NCI-H146 treated with DMSO at 0.1 percent for 48 hours (cell line): Measurements from ENCODE around the gene WNK3.

Experiments
- DNase-seq: peaks from one replicate; lab custom pipeline; 2025; ENCODE audit not compliant: unreplicated experiment; lab: John Stamatoyannopoulos, UW

WNK3 gene

DNA sequence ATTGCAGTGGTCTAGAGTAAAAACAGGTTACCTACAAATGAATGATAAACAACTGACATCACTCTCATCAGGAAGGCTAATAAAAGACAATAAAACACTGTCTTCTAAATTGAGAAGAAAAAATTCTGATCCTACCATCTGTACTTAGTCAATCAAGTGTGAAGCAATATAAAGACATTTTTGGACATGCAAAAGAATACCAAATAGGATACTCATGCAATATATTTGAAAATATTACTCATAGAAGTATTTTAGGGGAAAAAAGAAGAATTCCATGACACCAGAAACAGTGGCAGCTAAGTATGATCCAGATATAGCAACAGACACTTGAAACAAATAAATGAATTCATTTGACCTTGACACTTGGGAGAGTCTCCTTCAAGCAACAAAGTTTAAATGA is 111.0 kb downstream of the WNK3 start:
- DNase-seq = no peak

DNA sequence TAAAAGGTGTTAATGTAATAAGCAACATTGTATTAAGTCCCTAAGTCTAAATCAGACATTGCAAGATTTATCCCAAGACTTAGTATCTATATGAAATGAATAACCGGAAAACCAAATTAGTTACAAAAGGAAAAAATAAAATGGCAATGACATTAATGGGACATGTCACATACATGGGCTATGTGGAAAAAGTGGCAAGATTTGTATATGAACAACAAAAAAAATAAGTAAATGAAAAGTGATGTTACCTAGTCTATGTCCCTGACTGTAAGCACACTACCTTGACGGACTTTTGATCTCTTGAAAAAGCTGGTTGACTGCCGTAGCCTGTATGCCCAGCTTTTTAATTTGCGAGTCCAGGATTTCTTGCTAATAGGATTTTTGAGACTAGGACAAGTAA is 119.3 kb downstream of the WNK3 start:
- DNase-seq = no peak

DNA sequence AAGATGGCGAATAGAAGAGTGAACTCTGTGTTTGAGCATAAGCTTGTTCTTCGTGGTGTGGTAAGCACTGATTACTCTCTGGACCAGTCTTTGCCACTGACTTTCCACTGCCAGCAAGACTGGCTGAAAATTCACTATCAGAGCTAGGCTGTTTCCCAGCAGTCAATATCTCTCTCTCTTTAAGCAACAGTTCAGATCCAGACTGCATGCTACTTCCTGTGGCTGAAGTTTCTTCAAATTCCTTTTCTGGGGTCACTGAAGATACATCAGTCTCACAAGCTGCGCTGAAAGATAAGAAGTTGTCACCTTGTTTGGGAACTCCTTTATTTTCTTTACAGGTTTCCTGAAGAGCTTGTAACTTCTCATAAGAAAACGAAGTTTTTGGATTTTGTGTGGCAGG is 120.8 kb downstream of the WNK3 start:
- no peak for DNase-seq

GRCh38 chrX:54230435-54231148 is 127.3 kb downstream of the WNK3 start:
- DNase-seq = no peak

GRCh38 chrX:54223581-54223980 is 134.3 kb downstream of the WNK3 start:
- DNase-seq = no peak

DNA sequence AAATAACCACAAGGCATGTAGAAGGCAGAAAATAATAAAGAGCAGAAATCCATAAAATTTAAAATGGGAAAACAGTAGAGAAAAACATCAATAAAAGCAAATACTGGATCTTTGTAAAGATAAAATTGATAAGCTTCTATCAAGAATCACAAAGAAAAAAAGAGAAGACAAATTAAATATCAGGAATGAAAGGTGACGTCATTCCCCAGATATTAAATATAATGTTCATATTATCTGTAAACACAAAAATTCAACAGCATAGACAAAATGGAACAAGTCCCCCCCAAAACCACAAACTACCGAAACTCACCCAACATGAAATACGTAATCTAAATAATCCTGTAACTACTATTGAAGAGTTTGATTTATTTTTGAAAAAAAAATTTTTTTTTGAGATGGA is 144.2 kb downstream of the WNK3 start:
- no peak for DNase-seq

DNA sequence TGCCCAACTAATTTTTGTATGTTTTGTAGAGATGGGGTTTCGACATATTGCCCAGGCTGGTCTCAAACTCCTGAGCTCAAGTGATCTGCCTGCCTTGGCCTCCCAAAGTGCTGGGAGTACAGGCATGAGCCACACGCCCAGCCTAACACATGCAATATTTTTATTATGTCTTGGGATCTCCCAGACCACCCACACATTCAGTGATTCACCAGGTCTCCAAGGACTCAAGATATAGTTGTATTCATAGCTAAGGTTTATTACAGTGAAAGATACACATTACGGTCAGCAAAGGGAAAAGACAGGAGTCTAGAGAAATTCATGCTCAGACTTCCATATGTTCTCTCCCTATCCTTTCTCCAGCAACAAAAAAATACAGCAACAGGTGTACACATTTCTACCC is 149.3 kb downstream of the WNK3 start:
- DNase-seq = no peak

DNA sequence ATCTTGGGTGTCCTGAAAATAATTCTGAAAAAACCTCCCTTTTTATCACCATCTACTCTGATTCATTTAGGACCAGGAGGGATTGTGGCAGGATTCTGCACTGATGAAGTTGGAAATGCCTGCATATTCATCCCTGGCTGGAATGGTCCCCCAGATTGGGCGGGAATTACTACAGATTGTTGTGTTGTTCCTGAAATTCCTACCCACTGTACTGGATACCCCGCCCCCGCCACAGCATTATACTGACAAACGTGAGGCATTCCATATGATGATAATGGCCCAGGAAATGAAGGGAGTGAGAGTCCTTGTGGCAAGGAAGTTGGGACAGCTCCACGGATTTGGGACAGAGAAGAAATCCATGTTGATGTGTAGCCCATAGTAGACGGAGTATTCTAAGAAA is 159.6 kb downstream of the WNK3 start:
- DNase-seq = no peak

DNA sequence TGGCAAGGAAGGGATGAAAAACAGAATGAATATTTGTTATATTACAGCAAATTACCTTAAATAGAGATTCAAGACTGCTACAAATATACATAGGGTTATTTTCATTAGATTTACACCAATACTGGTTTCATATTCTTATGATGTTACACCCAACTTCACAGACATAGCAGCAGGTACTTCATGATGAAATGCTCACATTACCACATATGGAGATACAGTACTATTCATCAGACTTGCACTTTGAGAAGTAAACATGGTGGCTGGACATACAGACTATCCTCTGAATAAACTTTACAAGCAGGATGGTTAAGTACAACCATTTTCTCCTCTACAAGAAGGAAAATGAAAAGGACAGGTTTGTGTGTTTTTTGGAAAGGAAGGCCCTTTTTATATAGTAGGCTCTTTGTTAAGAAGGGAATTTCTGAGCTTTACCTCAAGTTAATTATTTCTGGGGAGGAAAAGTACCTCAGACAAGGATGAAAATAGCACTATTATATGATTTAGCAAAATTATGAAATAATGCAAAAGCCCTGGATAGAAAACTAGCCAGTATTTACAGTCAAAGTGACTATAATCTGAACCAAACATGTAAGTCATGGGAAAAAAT is 162.8 kb downstream of the WNK3 start:
- no peak for DNase-seq

GRCh38 chrX:54193085-54193821 is 164.6 kb downstream of the WNK3 start:
- DNase-seq = no peak

DNA sequence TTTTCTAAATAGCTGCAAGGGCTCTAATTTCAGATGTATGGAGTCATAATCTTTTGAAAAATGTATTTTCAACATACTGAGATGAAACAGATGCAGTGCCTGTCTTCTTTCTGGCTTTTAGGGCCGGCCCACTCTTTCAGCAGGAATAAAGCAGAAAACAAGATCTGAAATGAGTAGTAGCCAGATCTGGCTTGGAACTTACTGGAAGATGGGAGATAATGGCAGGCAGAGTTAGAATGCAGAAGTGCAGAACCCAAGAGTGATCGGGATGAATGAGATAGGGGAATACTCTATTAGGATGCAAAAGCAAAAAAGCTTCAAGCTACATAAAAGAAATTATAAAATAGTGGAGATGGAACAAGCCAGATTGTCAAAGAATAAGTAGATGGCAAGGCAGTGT is 173.4 kb downstream of the WNK3 start:
- DNase-seq = no peak

DNA sequence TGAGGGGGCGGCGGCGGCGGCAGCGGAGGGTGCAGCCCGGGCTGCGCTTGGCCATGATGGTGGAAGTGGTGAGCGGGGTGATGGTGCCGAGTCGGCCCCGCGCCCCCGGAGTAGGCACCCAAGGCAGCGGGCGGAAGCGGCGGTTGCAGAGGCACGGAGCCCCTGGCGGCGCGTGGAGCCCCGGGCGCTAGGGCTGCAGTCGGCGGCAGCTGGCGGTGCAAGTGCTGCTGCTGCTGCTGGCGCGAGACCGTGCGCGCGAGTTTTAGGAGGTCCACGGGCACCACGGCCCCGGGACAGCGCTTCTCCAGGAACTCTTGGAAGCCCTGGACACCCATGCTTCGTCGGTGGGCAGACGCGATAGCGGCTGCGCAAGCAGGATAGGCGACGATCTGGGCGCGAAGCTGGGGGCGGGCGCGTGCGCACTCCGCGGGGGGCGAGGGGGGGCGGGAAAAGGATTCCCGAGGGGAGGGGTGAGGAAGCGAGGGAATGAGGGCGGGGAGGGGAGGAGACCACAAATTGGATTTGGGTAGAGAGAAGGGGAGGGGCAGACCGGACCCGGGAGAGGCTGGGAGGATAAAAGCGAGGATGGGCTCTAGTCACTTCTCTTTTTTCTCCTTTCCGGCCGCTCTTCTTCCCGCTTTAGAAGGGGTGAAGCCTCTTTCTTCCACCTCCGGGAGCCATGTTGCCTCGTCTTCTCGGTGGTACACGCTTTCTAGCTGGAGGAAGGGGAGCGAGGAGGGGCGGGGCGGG is 174.8 kb downstream of the WNK3 start, which contains the start of gene FAM120C:
TSS of gene FAM120C (minus strand) at position 391 of the 750 bp plus-strand sequence. CDS start at position 335, 56 bp downstream.
- DNase-seq = peak; percentile 61

DNA sequence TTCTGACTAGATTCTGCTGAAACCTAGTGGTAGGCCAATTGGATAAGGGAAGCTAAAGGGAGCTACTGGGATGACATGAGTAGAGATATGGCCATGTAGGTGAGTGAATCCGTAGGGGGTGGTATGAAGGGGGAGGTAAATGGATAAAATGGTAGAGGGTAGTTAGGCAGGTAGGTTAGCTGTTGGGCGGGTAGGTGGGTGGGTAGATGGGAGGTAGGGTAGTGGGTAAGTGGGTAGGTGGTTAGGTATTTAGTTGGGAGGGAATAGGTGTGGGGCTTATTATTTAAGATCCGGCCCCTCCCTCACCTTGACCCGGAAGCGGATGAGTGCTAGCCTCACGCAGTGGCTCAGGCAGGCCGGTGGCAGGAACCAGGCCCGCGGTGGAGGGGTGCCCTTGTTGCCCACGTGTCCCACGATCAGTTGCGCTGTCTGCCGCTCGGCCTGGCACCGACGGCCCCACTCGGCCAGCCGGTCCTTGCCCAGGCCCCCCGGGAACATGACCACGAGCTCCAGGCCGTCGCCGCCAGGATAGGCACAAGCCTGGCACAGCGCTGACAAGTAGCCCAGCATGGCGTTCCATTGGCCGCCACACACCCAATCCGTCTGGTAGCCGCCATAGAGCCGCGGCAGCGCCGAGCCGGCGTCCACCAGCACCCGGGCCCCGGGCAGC is 175.5 kb downstream of the WNK3 start:
- DNase-seq = peak; percentile 18

GRCh38 chrX:54181202-54181953 is 176.5 kb downstream of the WNK3 start:
- no peak for DNase-seq

GRCh38 chrX:54180403-54180802 is 177.4 kb downstream of the WNK3 start:
- no peak for DNase-seq

GRCh38 chrX:54178100-54178940 is 179.5 kb downstream of the WNK3 start:
- no peak for DNase-seq

GRCh38 chrX:54177306-54177705 is 180.5 kb downstream of the WNK3 start:
- no peak for DNase-seq

GRCh38 chrX:54173791-54174190 is 184.1 kb downstream of the WNK3 start:
- no peak for DNase-seq

- no peak for DNase-seq
Measured at GRCh38 chrX:54172455-54172854, 185.4 kb downstream of the WNK3 start.
